Astrocyte of the spinal cord (primary cell): ENCODE data around the gene CES4A.

Experiments used
- DNase-seq: peaks from one replicate; pipeline ENCODE4 v3.0.0; 2011; ENCODE audit warnings: low read depth, low spot score
- H3K4me3 ChIP-seq: 2 replicates; pipeline ENCODE4 v1.5.1; 2011; ENCODE audit warnings: low read depth, mild to moderate bottlenecking, low read length, moderate library complexity
- in situ Hi-C: cut with HindIII; loops from 2 replicates; pipeline ENCODE4 v1.10.0; 2017; ENCODE audit warnings: low sequenced_read_pairs
- TF ChIP-seq, protein P1 (sequence below): IDR thresholded peaks from 2 replicates; pipeline ENCODE4 v1.5.1; 2012; ENCODE audit warnings: low read depth, mild to moderate bottlenecking, low read length, inconsistent platforms

CES4A gene

DNA sequence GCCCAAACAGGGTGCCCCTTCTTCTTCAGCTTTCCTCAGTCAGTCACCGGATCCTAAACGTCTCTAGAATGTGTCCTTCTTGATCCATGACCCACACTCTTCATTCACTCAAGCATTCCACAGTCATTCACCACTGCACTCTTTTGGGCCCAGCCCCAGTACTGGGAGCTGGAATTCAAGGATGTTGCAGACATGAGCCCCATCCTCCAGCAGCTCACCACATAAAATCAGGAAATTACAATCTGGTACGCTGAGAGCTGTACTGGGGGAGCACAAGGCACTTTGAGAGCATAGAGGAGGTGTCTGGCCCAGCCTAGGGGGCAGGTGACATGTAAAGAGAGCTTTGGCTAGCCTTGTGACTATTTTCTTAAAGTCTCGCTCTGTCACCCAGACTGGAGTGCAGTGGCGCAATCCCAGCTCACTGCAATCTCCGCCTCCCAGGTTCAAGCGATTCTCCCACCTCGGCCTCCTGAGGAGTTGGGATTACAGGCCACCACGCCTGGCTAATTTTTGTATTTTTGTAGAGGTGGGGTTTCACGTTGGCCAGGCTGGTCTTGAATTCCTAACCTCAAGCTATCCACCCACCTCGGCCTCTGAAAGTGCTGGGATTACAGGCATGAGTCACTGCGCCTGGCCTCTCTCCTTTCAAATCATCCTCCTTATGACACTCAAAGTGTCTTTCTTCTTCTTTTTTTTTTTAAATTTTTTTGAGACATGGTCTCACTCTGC lies 18.7 kb downstream of the CES4A start:
- no peak for DNase-seq
- H3K4me3 ChIP-seq = no peak overlapping the region
- in situ Hi-C loops = no loop called here
- TF ChIP-seq, protein P1, sequence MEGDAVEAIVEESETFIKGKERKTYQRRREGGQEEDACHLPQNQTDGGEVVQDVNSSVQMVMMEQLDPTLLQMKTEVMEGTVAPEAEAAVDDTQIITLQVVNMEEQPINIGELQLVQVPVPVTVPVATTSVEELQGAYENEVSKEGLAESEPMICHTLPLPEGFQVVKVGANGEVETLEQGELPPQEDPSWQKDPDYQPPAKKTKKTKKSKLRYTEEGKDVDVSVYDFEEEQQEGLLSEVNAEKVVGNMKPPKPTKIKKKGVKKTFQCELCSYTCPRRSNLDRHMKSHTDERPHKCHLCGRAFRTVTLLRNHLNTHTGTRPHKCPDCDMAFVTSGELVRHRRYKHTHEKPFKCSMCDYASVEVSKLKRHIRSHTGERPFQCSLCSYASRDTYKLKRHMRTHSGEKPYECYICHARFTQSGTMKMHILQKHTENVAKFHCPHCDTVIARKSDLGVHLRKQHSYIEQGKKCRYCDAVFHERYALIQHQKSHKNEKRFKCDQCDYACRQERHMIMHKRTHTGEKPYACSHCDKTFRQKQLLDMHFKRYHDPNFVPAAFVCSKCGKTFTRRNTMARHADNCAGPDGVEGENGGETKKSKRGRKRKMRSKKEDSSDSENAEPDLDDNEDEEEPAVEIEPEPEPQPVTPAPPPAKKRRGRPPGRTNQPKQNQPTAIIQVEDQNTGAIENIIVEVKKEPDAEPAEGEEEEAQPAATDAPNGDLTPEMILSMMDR = no peak

DNA sequence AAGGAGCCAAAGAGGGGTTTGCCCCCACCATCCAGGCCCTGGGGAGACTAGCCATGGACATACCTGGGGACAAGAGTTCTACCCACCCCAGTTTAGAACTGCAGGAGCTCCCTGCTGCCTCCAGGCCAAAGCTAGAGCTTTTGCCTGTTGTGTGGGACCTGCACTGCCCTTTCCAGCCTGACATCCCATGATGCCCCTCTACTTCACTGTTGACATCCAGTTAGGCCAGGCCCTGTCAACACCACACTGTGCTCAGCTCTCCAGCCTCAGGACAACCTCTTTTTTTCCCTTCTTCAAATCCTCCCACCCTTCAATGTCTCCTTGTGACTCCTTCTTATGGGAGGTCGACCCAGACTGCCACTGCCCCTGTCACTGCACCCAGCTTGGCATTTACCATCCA lies 20.8 kb downstream of the CES4A start:
- H3K4me3 ChIP-seq = no peak overlapping the region
- TF ChIP-seq, protein P1 = no peak
- no peak for DNase-seq
- in situ Hi-C loops = no loop called here

DNA sequence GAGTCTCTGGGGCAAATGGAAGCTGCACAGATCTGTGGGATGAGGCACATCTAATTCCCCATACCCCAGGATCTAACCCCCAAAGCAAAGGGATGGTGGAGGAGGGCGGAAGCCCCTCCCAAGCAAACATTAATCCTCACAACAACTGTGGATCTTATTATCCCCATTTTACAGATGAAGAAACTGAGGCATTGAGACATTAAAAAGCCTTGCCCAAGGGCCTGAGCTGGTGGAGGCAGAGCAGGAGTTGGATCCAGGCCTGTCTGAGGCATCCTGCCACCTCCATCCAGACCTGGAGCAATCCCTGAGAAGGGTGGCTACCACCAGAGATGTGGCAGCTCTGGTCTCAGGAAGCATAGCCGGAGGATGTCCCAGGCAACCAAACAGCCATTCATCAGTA lies 22.9 kb downstream of the CES4A start:
- no peak overlapping the region for H3K4me3 ChIP-seq
- TF ChIP-seq, protein P1 = no peak
- DNase-seq = no peak
- in situ Hi-C loops = no loop called here

GRCh38 chr16:67013233-67013822 lies 24.9 kb downstream of the CES4A start:
- peak overlapping the region; percentile 25 for H3K4me3 ChIP-seq
- TF ChIP-seq, protein P1 = no peak
- in situ Hi-C loops = no loop called here
- DNase-seq = no peak

- TF ChIP-seq, protein P1 = peak; percentile 16
- peak overlapping the region; percentile 31 for H3K4me3 ChIP-seq
- peak; percentile 57 for DNase-seq
- in situ Hi-C loops = no loop called here
Measured at GRCh38 chr16:67013823-67014633, 25.6 kb downstream of the CES4A start.

- DNase-seq = no peak
- TF ChIP-seq, protein P1 = no peak
- in situ Hi-C loops = no loop called here
- peak overlapping the region; percentile 31 for H3K4me3 ChIP-seq
Measured at GRCh38 chr16:67014634-67015312, 26.4 kb downstream of the CES4A start.
